GM12878 (cell line): ENCODE data around the gene KCTD17. TPM values are rescaled to one million over a fixed set of nuclear protein-coding genes. Genes with fewer than 3 reads are reported as not detected.

ENCODE experiments used
- ATF7 ChIP-seq: fragments of 450-650 bp; IDR thresholded peaks from 2 replicates; pipeline ENCODE4 v1.6.1; 2016; ENCODE audit warnings: low read depth, mild to moderate bottlenecking
- BACH1 ChIP-seq: fragments of 450-650 bp; IDR thresholded peaks from 2 replicates; pipeline ENCODE4 v1.6.1; 2017; ENCODE audit warnings: mild to moderate bottlenecking, borderline replicate concordance
- BCLAF1 ChIP-seq: fragments of 450-650 bp; IDR thresholded peaks from 2 replicates; pipeline ENCODE4 v1.6.1; 2017; ENCODE audit warnings: antibody characterized with exemption, mild to moderate bottlenecking, moderate library complexity
- CHD4 ChIP-seq: fragments of 200-600 bp; sonication (generic); IDR thresholded peaks from 2 replicates; pipeline ENCODE4 v1.6.1; 2016; ENCODE audit warnings: mild to moderate bottlenecking
- DPF2 ChIP-seq: fragments of 450-650 bp; IDR thresholded peaks from 2 replicates; pipeline ENCODE4 v1.6.1; 2017; ENCODE audit warnings: mild to moderate bottlenecking
- GATAD2B ChIP-seq: fragments of 450-650 bp; conservative IDR thresholded peaks from 2 replicates; pipeline ENCODE4 v1.6.1; 2017; ENCODE audit warnings: low read depth, mild to moderate bottlenecking, moderate library complexity
- HDGF ChIP-seq: fragments of 450-650 bp; IDR thresholded peaks from 2 replicates; pipeline ENCODE4 v1.6.1; 2016; ENCODE audit warnings: antibody characterized with exemption
- IKZF1 ChIP-seq: fragments of 450-650 bp; conservative IDR thresholded peaks from 2 replicates; pipeline ENCODE4 v1.6.1; 2017; ENCODE audit warnings: antibody characterized with exemption, mild to moderate bottlenecking
- IRF3 ChIP-seq: fragments of 450-650 bp; IDR thresholded peaks from 2 replicates; pipeline ENCODE4 v1.6.1; 2014; ENCODE audit warnings: mild to moderate bottlenecking
- JUND ChIP-seq: IDR thresholded peaks from 2 replicates; pipeline ENCODE4 v1.6.1; 2012; ENCODE audit warnings: low read depth, mild to moderate bottlenecking, low read length, improper control_type of control experiment, moderate library complexity
- MXI1 ChIP-seq: fragments of 150-350 bp; IDR thresholded peaks from 2 replicates; pipeline ENCODE4 v1.6.1; 2011; ENCODE audit warnings: low read depth, mild to moderate bottlenecking, inconsistent platforms, low read length, improper control_type of control experiment
- NKRF ChIP-seq: fragments of 450-650 bp; conservative IDR thresholded peaks from 2 replicates; pipeline ENCODE4 v1.6.1; 2017; ENCODE audit warnings: mild to moderate bottlenecking, moderate library complexity
- NR2F1 ChIP-seq: fragments of 450-650 bp; conservative IDR thresholded peaks from 2 replicates; pipeline ENCODE4 v1.6.1; 2017; ENCODE audit warnings: mild to moderate bottlenecking
- POLR2A ChIP-seq: IDR thresholded peaks from 2 replicates; pipeline ENCODE4 v1.6.1; 2011; ENCODE audit warnings: low read depth, mild to moderate bottlenecking, low read length
- POLR2AphosphoS5 ChIP-seq: IDR thresholded peaks from 2 replicates; pipeline ENCODE4 v1.6.1; 2011; ENCODE audit warnings: mild to moderate bottlenecking, low read length, inconsistent platforms
- RUNX3 ChIP-seq: IDR thresholded peaks from 2 replicates; pipeline ENCODE4 v1.6.1; 2012; ENCODE audit warnings: low read length, inconsistent platforms
- SIN3A ChIP-seq: IDR thresholded peaks from 2 replicates; pipeline ENCODE4 v1.6.1; 2012; ENCODE audit warnings: low read depth, low read length, improper control_type of control experiment
- TAF1 ChIP-seq: IDR thresholded peaks from 2 replicates; pipeline ENCODE4 v1.6.1; 2011; ENCODE audit warnings: mild to moderate bottlenecking, low read depth, low read length, borderline replicate concordance
- ZBTB4 ChIP-seq: fragments of 450-650 bp; formaldehyde crosslinking; IDR thresholded peaks from 2 replicates; pipeline ENCODE4 v1.4.0; 2022; ENCODE audit warnings: mild to moderate bottlenecking, moderate library complexity
- ZSCAN29 ChIP-seq: fragments of 450-650 bp; IDR thresholded peaks from 2 replicates; pipeline ENCODE4 v1.6.1; 2017; ENCODE audit warnings: mild to moderate bottlenecking, moderate library complexity
- ZZZ3 ChIP-seq: IDR thresholded peaks from 2 replicates; pipeline ENCODE4 v1.6.1; 2011; ENCODE audit warnings: low read depth; ENCODE audit not compliant: control insufficient read depth, insufficient read length
- polyA plus RNA-seq, 11 experiments: library from polyadenylated mRNA; depleted of rRNA in 4 of 11; unstranded in 6 of 11; stranded (reverse) in 5 of 11; fragments of >200 nt; fragmentation: Nextera tagmentation in 4 of 11; fragmentation: Illumina TruSeq in 1 of 11; extraction: Ambion mirVana in 4 of 11; extraction: Trizol in 1 of 11; gene quantifications; 1 replicate in 1 of 11; 2 replicates in 10 of 11; pipeline versions ENCODE4 v1.2.1 to v1.2.3, GENCODE V29; 2011 to 2016; ENCODE audit warnings: inconsistent platforms in 2 of 11, missing spikeins in 2 of 11, low read depth in 1 of 11
- total RNA-seq, 4 experiments: library from RNA; depleted of rRNA in 3 of 4; stranded (reverse); fragments of >200 nt in 3 of 4; fragmentation: Illumina TruSeq in 1 of 4; extraction: Trizol in 1 of 4; gene quantifications; 2 replicates each; pipeline versions ENCODE4 v1.2.1 to v1.2.3, GENCODE V29; 2013 to 2021

KCTD17 gene
- total and polyA plus RNA-seq, 10 of the 15 experiments (the other 5 are each of a cell fraction or from before 2014, with no cell fraction given) = 0.16 to 18.4 (median 10.1) TPM; not detected in 1

GRCh38 chr22:37019309-37020191 is 32.0 kb upstream of the KCTD17 start, which contains the start of the genes MPST and TST (continued):
- TF ChIP-seq NKRF (peak; percentile 80), POLR2AphosphoS5 (peak; percentile 54; the same call in 1 of the 2 replicates), NR2F1 (peak; percentile 56; the same call in 1 of the 2 replicates), JUND (peak; percentile 95; the same call in 1 of the 2 replicates), GATAD2B (peak; percentile 17; the same call in 1 of the 2 replicates), BCLAF1 (peak; percentile 99), IKZF1 (peak; percentile 74; the same call in 1 of the 2 replicates), HDGF (0 out of 2 replicates have a peak, but pooled peaks have one; percentile 42), ATF7 (no peak), IRF3 (0 out of 2 replicates have a peak, but pooled peaks have one; percentile 27), CHD4 (no peak), SIN3A (no peak), POLR2A (peak; percentile 73), MXI1 (no peak), BACH1 (peak; percentile 81), RUNX3 (no peak), DPF2 (peak; percentile 66; the same call in 1 of the 2 replicates), ZZZ3 (no peak), TAF1 (peak; percentile 71; the same call in 1 of the 2 replicates), ZSCAN29 (0 out of 2 replicates have a peak, but pooled peaks have one; percentile 56), ZBTB4 (CRISPR knock-in tag) (no peak)
